ENCODE results near the gene YWHAH. TPM values are rescaled to one million over a fixed set of nuclear protein-coding genes. Genes with fewer than 3 reads are reported as not detected.

YWHAH gene
- total RNA-seq (69.5 TPM), polyA plus RNA-seq (ENCODE audit: insufficient read depth in 1 of 8, insufficient read length in 8 of 8, low replicate concordance in 1 of 8) (100 to 1,000 TPM in 4 of 8 donors, 10 to 100 TPM in 4; 86.2 to 120 (median 97.2) TPM)
- long read RNA-seq, donor 1, transcript YWHAH-201 (2 exons, 1,825 nt): major isoform, 16 of 16 reads
- long read RNA-seq, donor 1, partial matches to known transcripts: 0 of 16 reads
- long read RNA-seq, donor 1, other reads (novel, unspliced or antisense): 0 of 16 reads
- long read RNA-seq, donor 2, transcript YWHAH-201 (2 exons, 1,825 nt): major isoform, 8 of 8 reads
- long read RNA-seq, donor 2, partial matches to known transcripts: 0 of 8 reads
- long read RNA-seq, donor 2, other reads (novel, unspliced or antisense): 0 of 8 reads
- long read RNA-seq, donor 3, transcript YWHAH-201 (2 exons, 1,825 nt): major isoform, 50 of 50 reads
- long read RNA-seq, donor 3, partial matches to known transcripts: 0 of 50 reads
- long read RNA-seq, donor 3, other reads (novel, unspliced or antisense): 0 of 50 reads
- long read RNA-seq, donor 4, transcript YWHAH-201 (2 exons, 1,825 nt): major isoform, 31 of 40 reads
- long read RNA-seq, donor 4, partial matches to known transcripts: 9 of 40 reads
- long read RNA-seq, donor 4, other reads (novel, unspliced or antisense): 0 of 40 reads
- long read RNA-seq, donor 5, transcript YWHAH-201 (2 exons, 1,825 nt): major isoform, 109 of 110 reads
- long read RNA-seq, donor 5, partial matches to known transcripts: 0 of 110 reads
- long read RNA-seq, donor 5, other reads (novel, unspliced or antisense): 0 of 110 reads
- long read RNA-seq, donor 6, transcript YWHAH-201 (2 exons, 1,825 nt): major isoform, 69 of 70 reads
- long read RNA-seq, donor 6, partial matches to known transcripts: 0 of 70 reads
- long read RNA-seq, donor 6, other reads (novel, unspliced or antisense): 0 of 70 reads
- long read RNA-seq, donor 7, transcript YWHAH-201 (2 exons, 1,825 nt): major isoform, 52 of 53 reads
- long read RNA-seq, donor 7, partial matches to known transcripts: 0 of 53 reads
- long read RNA-seq, donor 7, other reads (novel, unspliced or antisense): 0 of 53 reads
- long read RNA-seq, donor 8, transcript YWHAH-201 (2 exons, 1,825 nt): major isoform, 20 of 21 reads
- long read RNA-seq, donor 8, partial matches to known transcripts: 0 of 21 reads
- long read RNA-seq, donor 8, other reads (novel, unspliced or antisense): 0 of 21 reads
- long read RNA-seq, donor 9, transcript YWHAH-201 (2 exons, 1,825 nt): major isoform, 37 of 38 reads
- long read RNA-seq, donor 9, partial matches to known transcripts: 0 of 38 reads
- long read RNA-seq, donor 9, other reads (novel, unspliced or antisense): 0 of 38 reads
- long read RNA-seq, donor 10, transcript YWHAH-201 (2 exons, 1,825 nt): major isoform, 71 of 72 reads
- long read RNA-seq, donor 10, partial matches to known transcripts: 0 of 72 reads
- long read RNA-seq, donor 10, other reads (novel, unspliced or antisense): 0 of 72 reads
- long read RNA-seq, donor 11, transcript YWHAH-201 (2 exons, 1,825 nt): major isoform, 31 of 31 reads
- long read RNA-seq, donor 11, partial matches to known transcripts: 0 of 31 reads
- long read RNA-seq, donor 11, other reads (novel, unspliced or antisense): 0 of 31 reads

DNA sequence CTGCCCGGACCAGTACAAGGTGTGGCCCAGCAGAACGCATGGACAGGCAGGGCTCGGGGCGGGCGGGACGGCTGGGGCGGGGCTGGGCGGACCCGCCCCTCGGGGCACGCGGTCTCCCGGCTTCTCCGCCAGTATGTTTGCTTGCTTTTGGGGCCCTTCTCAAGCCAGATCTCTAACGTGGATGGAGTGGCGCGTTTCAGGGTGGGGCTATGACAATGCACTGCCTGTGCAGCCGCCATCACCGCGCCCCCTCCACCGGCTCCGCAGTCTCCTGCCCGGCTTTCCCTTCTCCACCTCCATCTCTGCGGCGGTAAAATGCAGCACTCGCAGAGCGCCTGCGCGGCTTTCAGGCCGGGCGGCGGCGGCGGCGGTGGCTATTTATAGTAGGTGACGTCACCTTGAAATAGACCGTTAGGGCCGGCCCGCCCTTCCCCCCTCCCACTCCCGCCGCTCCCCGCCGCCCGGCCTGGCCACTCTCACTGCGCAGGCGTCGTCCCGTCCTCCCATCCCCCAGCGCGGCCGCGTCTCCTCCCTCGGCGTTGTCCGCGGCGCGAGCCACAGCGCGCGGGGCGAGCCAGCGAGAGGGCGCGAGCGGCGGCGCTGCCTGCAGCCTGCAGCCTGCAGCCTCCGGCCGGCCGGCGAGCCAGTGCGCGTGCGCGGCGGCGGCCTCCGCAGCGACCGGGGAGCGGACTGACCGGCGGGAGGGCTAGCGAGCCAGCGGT, at the start of gene YWHAH:
TSS of gene YWHAH (plus strand) at position 558 of the 722 bp plus-strand sequence. CDS start 199 bp downstream, outside the sequence.
- Histone ChIP-seq H3K4me1 (ENCODE audit: control insufficient read depth, insufficient read depth, low read length) (peaks cover 22% of the 10 kb centered on the region), H3K27me3 (ENCODE audit: control insufficient read depth, insufficient read depth, low read length) (no peaks in the 10 kb centered on the region), H3K36me3 (ENCODE audit: control insufficient read depth, insufficient read depth, low read length) (peaks cover 9% of the 10 kb centered on the region), H3K27ac (ENCODE audit: low read length) (peak within 1 kb of the TSS; percentile 95), H3K4me3 (ENCODE audit: low read length) (peak within 1 kb of the TSS; percentile 89), H3K9me3 (replicated peaks; ENCODE audit: control insufficient read depth, low read depth, low read length) (no peaks in the 10 kb centered on the region)
- DNase-seq: peak; percentile 98
- WGBS (ENCODE audit: insufficient coverage): 0% methylated on average over 59 of the region's 86 CpGs

DNA sequence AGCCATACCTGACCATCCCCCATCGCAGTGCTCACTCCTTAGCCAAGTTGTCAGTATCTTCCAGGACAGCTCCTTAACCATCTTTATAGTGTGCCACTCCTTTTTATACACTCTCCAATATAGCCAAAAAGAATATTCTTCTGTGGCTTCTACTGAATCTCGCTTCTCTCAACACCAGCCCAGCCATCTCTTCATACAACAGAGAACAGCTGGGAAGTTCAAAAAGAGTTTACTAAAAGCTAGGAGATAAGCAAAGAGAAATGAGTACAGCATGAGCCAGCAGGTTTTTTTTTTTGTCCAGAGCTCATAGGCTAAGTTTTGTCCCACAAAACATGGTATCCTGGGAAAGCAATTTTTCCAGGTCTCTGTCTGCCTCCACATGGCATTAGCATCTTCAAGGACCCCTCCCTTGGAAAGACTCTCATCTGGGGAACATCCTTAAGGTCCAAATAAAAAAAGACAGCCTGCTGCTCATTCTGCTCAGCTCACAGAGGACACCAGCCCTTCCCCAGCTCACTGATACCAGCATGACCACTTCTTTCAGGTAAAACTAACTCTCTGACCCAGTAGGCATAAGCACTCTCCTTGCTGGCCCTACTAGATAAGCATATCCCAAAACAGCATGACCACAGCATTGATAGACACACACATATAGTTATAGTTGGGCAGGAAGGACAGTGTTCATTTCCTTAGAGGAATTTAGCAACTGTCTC, 48.8 kb upstream of the YWHAH start:
- no peak overlapping the region for H3K4me3 ChIP-seq (ENCODE audit: low read length)
- 93% methylated on average over 1 of the region's 2 CpGs for WGBS (ENCODE audit: insufficient coverage)
- no peaks in the 10 kb centered on the region for H3K4me1 ChIP-seq (ENCODE audit: control insufficient read depth, insufficient read depth, low read length)
- DNase-seq: no peak
- H3K27ac ChIP-seq (ENCODE audit: low read length): no peak overlapping the region
- no peaks in the 10 kb centered on the region for H3K27me3 ChIP-seq (ENCODE audit: control insufficient read depth, insufficient read depth, low read length)
- no peaks in the 10 kb centered on the region for H3K9me3 ChIP-seq (replicated peaks; ENCODE audit: control insufficient read depth, low read depth, low read length)
- H3K36me3 ChIP-seq (ENCODE audit: control insufficient read depth, insufficient read depth, low read length): peaks cover 28% of the 10 kb centered on the region

DNA sequence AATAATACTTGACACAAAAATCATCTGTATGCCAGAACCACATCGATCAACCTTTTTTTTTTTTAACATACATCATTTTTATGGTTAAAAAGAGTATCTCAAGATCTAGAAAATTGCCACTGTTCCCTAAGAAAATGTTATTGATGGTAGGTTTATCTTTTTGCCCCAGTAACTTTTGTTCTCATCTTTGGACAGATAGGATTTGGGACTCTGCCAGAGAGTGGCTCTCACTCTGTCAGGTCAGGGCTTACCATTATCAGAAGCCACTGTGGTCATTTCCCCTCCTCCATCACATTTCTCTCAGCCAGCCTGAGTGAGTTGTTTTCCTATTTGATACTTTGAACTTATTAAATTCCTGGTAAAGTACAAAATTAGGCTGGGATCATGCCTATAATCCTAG, 47.9 kb upstream of the YWHAH start:
- H3K36me3 ChIP-seq (ENCODE audit: control insufficient read depth, insufficient read depth, low read length): peaks cover 28% of the 10 kb centered on the region
- H3K4me3 ChIP-seq (ENCODE audit: low read length): no peak overlapping the region
- WGBS (ENCODE audit: insufficient coverage): no CpG with 5 or more reads among the region's 1 CpG
- no peaks in the 10 kb centered on the region for H3K9me3 ChIP-seq (replicated peaks; ENCODE audit: control insufficient read depth, low read depth, low read length)
- H3K4me1 ChIP-seq (ENCODE audit: control insufficient read depth, insufficient read depth, low read length): no peaks in the 10 kb centered on the region
- H3K27me3 ChIP-seq (ENCODE audit: control insufficient read depth, insufficient read depth, low read length): no peaks in the 10 kb centered on the region
- DNase-seq: no peak
- H3K27ac ChIP-seq (ENCODE audit: low read length): no peak overlapping the region

- H3K36me3 ChIP-seq (ENCODE audit: control insufficient read depth, insufficient read depth, low read length): peaks cover 40% of the 10 kb centered on the region
- H3K4me3 ChIP-seq (ENCODE audit: low read length): no peak overlapping the region
- H3K9me3 ChIP-seq (replicated peaks; ENCODE audit: control insufficient read depth, low read depth, low read length): no peaks in the 10 kb centered on the region
- 49% methylated on average over 10 of the region's 16 CpGs for WGBS (ENCODE audit: insufficient coverage)
- H3K27me3 ChIP-seq (ENCODE audit: control insufficient read depth, insufficient read depth, low read length): no peaks in the 10 kb centered on the region
- H3K27ac ChIP-seq (ENCODE audit: low read length): no peak overlapping the region
- DNase-seq: peak; percentile 9
- H3K4me1 ChIP-seq (ENCODE audit: control insufficient read depth, insufficient read depth, low read length): no peaks in the 10 kb centered on the region
These were observed 46.2 kb upstream of the YWHAH start for GRCh38 chr22:31897842-31898805.

- peak; percentile 10 for DNase-seq
- Histone ChIP-seq H3K9me3 (replicated peaks; ENCODE audit: control insufficient read depth, low read depth, low read length) (no peaks in the 10 kb centered on the region), H3K27me3 (ENCODE audit: control insufficient read depth, insufficient read depth, low read length) (no peaks in the 10 kb centered on the region), H3K4me1 (ENCODE audit: control insufficient read depth, insufficient read depth, low read length) (no peaks in the 10 kb centered on the region), H3K36me3 (ENCODE audit: control insufficient read depth, insufficient read depth, low read length) (peaks cover 45% of the 10 kb centered on the region), H3K27ac (ENCODE audit: low read length) (no peak overlapping the region), H3K4me3 (ENCODE audit: low read length) (no peak overlapping the region)
- no CpG with 5 or more reads among the region's 2 CpGs for WGBS (ENCODE audit: insufficient coverage)
These were observed 45.4 kb upstream of the YWHAH start for GRCh38 chr22:31898926-31899325.

DNA sequence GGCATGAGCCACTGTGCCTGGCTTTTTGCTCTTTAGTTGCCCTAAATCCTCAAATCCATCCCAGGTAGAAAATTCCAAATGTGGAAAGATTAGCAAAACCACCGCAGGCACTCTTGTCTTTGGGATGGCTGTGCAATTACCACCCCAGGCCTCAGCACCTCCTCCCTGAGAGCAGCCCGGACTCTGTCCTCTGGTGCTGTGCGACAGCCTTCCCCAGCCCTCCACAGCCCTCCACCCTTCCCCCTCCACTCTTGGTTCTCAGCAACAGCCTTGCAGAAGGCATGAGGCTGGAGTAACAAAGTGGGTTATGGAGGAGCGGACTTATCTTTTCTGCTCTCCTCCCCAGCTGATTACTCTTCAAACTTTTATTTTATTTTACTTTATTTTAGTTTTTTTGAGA, 44.7 kb upstream of the YWHAH start:
- no peak overlapping the region for H3K27ac ChIP-seq (ENCODE audit: low read length)
- no peak for DNase-seq
- no peaks in the 10 kb centered on the region for H3K27me3 ChIP-seq (ENCODE audit: control insufficient read depth, insufficient read depth, low read length)
- peaks cover 41% of the 10 kb centered on the region for H3K36me3 ChIP-seq (ENCODE audit: control insufficient read depth, insufficient read depth, low read length)
- 100% methylated on average over 1 of the region's 4 CpGs for WGBS (ENCODE audit: insufficient coverage)
- no peak overlapping the region for H3K4me3 ChIP-seq (ENCODE audit: low read length)
- H3K9me3 ChIP-seq (replicated peaks; ENCODE audit: control insufficient read depth, low read depth, low read length): no peaks in the 10 kb centered on the region
- H3K4me1 ChIP-seq (ENCODE audit: control insufficient read depth, insufficient read depth, low read length): no peaks in the 10 kb centered on the region

DNA sequence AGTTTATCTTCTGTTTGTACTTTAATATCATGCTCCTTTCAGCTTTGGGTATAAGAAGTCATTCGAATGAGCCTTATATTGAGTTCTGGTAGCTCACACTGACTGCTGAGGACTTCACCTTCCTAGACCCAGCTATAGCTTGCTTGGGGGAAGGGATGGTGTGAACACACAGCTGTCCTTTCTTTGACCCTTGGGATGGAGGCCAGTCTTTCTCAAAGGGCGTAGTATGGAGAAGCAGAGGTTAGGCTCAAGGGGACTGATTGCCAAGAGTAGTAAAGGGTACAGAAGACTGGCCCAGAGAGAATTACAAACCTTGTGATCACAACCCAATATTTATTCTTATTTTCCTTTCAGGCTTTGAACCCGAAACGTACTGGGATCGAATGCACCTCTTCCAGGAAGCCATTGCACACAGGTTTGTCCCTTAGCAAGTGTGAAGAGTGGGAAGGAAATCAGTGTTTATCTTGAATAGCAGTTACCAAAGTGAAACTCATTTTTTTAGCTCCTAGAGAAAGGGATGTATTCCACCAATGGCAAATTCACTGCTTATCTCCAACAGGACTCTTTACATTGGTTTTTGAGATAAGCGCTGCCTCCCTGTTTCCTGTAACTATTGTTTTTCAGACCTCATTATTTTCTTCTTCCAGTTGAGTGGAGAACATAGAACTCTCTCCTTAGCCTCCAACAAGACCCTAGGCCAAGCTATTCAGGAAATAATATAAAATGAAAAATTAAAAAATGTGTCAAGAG, 42.8 kb upstream of the YWHAH start:
- no peaks in the 10 kb centered on the region for H3K9me3 ChIP-seq (replicated peaks; ENCODE audit: control insufficient read depth, low read depth, low read length)
- H3K4me3 ChIP-seq (ENCODE audit: low read length): no peak overlapping the region
- no peaks in the 10 kb centered on the region for H3K27me3 ChIP-seq (ENCODE audit: control insufficient read depth, insufficient read depth, low read length)
- DNase-seq: no peak
- H3K4me1 ChIP-seq (ENCODE audit: control insufficient read depth, insufficient read depth, low read length): no peaks in the 10 kb centered on the region
- no peak overlapping the region for H3K27ac ChIP-seq (ENCODE audit: low read length)
- peaks cover 42% of the 10 kb centered on the region for H3K36me3 ChIP-seq (ENCODE audit: control insufficient read depth, insufficient read depth, low read length)
- WGBS (ENCODE audit: insufficient coverage): no CpG with 5 or more reads among the region's 6 CpGs
